Ascending aorta (tissue), 2 donors: ENCODE measurements around the gene KIAA0319L. TPM values are rescaled to one million over a fixed set of nuclear protein-coding genes. Genes with fewer than 3 reads are reported as not detected.
"Not testable (repeated sequence)": the region's sequence is repeated elsewhere in the genome, so short reads cannot be mapped to it uniquely, and the experiment has no call there.

Source experiments
- DNase-seq, 2 donors: peaks; one replicate each; pipeline ENCODE4 v3.0.0-alpha.2; 2019; ENCODE audit warnings: low spot score in 2 of 2
- H3K27ac ChIP-seq, 2 donors: fragments of 200-600 bp; sonication (generic); one replicate each; pipeline ENCODE4 v1.5.1; 2016 to 2017; ENCODE audit warnings: mild to moderate bottlenecking in 1 of 2
- H3K27me3 ChIP-seq: fragments of 200-600 bp; sonication (generic); one replicate; pipeline ENCODE4 v1.5.1; 2017
- H3K36me3 ChIP-seq, 2 donors: fragments of 200-600 bp; sonication (generic); one replicate each; pipeline ENCODE4 v1.5.1; 2016
- H3K4me1 ChIP-seq, 2 donors: fragments of 200-600 bp; sonication (generic); one replicate each; pipeline ENCODE4 v1.5.1; 2016 to 2017; ENCODE audit warnings: mild to moderate bottlenecking in 1 of 2
- H3K4me3 ChIP-seq, 2 donors: fragments of 200-600 bp; sonication (generic); one replicate each; pipeline ENCODE4 v1.5.1; 2016 to 2017; ENCODE audit warnings: mild to moderate bottlenecking in 1 of 2
- H3K9me3 ChIP-seq, 2 donors: fragments of 200-600 bp; sonication (generic); one replicate each; pipeline ENCODE4 v1.5.1; 2016
- intact Hi-C: fragments of 100-400 bp; cut with DNase I; formaldehyde crosslinking; loops from one replicate; pipeline ENCODE4 v1.15.1; 2023
- total RNA-seq: library from RNA; depleted of rRNA; stranded (reverse); fragments of >200 nt; gene quantifications from one replicate; pipeline ENCODE4 v1.1.0, GENCODE V29; 2016
- TF ChIP-seq, protein P1 (sequence below), 3 experiments: fragments of 200-600 bp in 2 of 3; fragments of 450-650 bp in 1 of 3; sonication (generic) in 2 of 3; IDR thresholded peaks; one replicate each; pipeline ENCODE4 v1.5.1; 2016 to 2019; ENCODE audit warnings: antibody characterized with exemption in 3 of 3, mild to moderate bottlenecking in 1 of 3, moderate library complexity in 1 of 3

The KIAA0319L gene
- total RNA-seq, 1 donor from 2014 or later = 44.9 TPM

GRCh38 chr1:35486858-35487408 lies 70.3 kb downstream of the KIAA0319L start:
- Histone ChIP-seq H3K27ac (no peak overlapping the region), H3K4me3 (no peak overlapping the region), H3K27me3 (no peaks in the 10 kb centered on the region), H3K36me3 (no peaks in the 10 kb centered on the region), H3K9me3 (no peaks in the 10 kb centered on the region), H3K4me1 (no peaks in the 10 kb centered on the region)
- TF ChIP-seq, protein P1, sequence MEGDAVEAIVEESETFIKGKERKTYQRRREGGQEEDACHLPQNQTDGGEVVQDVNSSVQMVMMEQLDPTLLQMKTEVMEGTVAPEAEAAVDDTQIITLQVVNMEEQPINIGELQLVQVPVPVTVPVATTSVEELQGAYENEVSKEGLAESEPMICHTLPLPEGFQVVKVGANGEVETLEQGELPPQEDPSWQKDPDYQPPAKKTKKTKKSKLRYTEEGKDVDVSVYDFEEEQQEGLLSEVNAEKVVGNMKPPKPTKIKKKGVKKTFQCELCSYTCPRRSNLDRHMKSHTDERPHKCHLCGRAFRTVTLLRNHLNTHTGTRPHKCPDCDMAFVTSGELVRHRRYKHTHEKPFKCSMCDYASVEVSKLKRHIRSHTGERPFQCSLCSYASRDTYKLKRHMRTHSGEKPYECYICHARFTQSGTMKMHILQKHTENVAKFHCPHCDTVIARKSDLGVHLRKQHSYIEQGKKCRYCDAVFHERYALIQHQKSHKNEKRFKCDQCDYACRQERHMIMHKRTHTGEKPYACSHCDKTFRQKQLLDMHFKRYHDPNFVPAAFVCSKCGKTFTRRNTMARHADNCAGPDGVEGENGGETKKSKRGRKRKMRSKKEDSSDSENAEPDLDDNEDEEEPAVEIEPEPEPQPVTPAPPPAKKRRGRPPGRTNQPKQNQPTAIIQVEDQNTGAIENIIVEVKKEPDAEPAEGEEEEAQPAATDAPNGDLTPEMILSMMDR (IDR thresholded peaks at IDR 0.05) = no peak
- intact Hi-C loops = no loop called here
- no peak for DNase-seq

DNA sequence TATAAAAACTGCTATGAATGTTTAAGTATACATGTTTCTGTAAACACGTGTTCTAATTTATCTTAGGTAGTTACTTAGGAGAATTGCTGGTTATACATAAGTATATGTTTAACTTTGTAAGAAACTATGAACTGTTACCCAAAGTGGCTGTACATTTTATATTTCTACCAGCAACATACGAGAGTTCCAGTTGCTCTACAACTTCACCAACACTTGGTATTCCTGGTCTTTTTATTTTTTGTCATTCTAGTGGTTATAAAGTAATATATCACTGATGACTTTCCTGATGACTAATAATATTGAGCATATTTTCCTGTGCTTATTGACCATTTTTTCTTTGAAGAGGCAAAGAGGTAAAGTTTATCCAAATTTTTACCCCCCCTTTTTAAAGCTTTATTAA lies 76.0 kb downstream of the KIAA0319L start:
- Histone ChIP-seq H3K27me3 (no peaks in the 10 kb centered on the region), H3K9me3 (no peaks in the 10 kb centered on the region), H3K4me1 (no peaks in the 10 kb centered on the region), H3K36me3 (peaks cover 5 to 12% of the 10 kb centered on the region in 2 donors), H3K4me3 (no peak overlapping the region), H3K27ac (no peak overlapping the region)
- intact Hi-C loops = no loop called here
- DNase-seq = no peak
- TF ChIP-seq, protein P1 (IDR thresholded peaks at IDR 0.05) = no peak

- H3K4me1 ChIP-seq = no peaks in the 10 kb centered on the region
- H3K4me3 ChIP-seq = no peak overlapping the region
- no peaks in the 10 kb centered on the region for H3K9me3 ChIP-seq
- no peak for DNase-seq
- no peak overlapping the region for H3K27ac ChIP-seq
- intact Hi-C loops = no loop called here
- TF ChIP-seq, protein P1 (IDR thresholded peaks at IDR 0.05) = no peak
- peaks cover 5 to 32% of the 10 kb centered on the region in 2 donors for H3K36me3 ChIP-seq
- H3K27me3 ChIP-seq = no peaks in the 10 kb centered on the region
These were observed 79.3 kb downstream of the KIAA0319L start for GRCh38 chr1:35477870-35478269.

DNA sequence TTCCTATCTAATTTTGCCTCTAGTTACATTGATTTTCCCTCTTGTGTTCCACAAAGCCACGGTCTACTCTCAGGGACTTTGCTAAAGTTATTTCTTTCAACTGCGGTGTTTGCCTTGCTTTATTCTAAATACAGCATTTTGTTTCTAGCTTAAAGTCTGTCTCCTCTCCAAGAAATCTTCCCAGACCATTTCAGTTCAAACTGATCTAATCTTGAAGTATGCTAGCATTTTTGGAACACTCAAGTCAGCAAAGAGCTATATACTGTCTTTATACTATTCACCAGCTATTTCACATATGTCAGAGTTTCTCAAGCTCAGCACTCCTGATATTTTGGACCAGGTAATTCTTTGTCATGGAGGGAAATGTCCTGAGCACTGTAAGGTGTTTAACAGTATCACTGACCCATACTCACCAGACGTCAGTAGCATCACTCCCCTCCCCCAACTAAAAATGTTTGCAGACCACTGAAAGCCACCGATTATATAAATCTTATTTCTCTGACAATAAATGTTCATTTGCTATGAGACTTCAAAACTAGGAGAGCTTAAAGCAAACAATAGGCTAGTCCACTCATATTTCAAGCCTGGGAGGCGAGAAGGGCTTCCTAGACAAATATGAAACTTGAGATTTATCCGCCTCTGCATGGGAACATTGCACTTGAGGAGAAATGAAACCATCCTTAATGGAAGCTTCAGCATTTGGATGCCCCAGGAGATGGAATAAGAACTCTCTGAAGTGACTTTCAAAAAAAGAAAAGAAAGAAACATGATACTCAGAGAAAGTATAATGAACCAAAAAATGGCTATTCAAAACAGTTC lies 81.1 kb downstream of the KIAA0319L start:
- TF ChIP-seq, protein P1 (IDR thresholded peaks at IDR 0.05) = no peak
- Histone ChIP-seq H3K27me3 (no peaks in the 10 kb centered on the region), H3K9me3 (no peaks in the 10 kb centered on the region), H3K36me3 (peaks cover 5 to 46% of the 10 kb centered on the region in 2 donors), H3K4me3 (no peak overlapping the region), H3K4me1 (no peaks in the 10 kb centered on the region), H3K27ac (no peak overlapping the region)
- DNase-seq = no peak
- intact Hi-C loops = no loop called here

DNA sequence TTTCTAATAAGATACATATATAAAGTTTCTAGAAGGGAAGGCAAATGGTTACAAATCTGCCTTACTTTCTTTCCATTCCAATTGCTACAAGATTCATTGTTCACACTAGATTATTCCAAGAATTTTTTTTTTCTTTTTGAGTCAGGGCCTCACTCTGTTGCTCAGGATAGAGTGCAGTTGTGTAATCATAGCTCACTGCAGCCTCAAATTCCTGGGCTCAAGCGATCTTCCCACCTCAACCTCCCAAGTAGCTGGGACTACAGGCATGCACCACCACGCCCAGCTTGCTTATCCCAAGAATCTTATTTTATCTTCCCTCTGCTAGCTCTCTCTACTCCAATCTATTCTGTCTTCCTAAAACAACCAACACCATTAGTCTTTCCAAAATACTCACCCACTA lies 81.8 kb downstream of the KIAA0319L start:
- DNase-seq = no peak

GRCh38 chr1:35473216-35473615 lies 84.0 kb downstream of the KIAA0319L start:
- H3K4me1 ChIP-seq, H3K4me3 ChIP-seq, intact Hi-C loops, H3K9me3 ChIP-seq, DNase-seq, H3K27me3 ChIP-seq, H3K27ac ChIP-seq: not testable (repeated sequence)
- H3K36me3 ChIP-seq = peaks cover 3 to 56% of the 10 kb centered on the region in 2 donors

More for the DNA sequence above, 81.8 kb downstream of the KIAA0319L start:
- Histone ChIP-seq H3K27me3 (no peaks in the 10 kb centered on the region), H3K9me3 (no peaks in the 10 kb centered on the region), H3K36me3 (peaks cover 5 to 47% of the 10 kb centered on the region in 2 donors), H3K4me1 (no peaks in the 10 kb centered on the region), H3K27ac (no peak overlapping the region), H3K4me3 (no peak overlapping the region)
- TF ChIP-seq, protein P1 (IDR thresholded peaks at IDR 0.05) = no peak
- intact Hi-C loops = no loop called here
